GM12872 (cell line): ENCODE data around the gene CLGN.

Experiments used
- TF ChIP-seq, protein P1 (sequence below): IDR thresholded peaks from 3 replicates; pipeline ENCODE4 v1.5.1; 2011; ENCODE audit warnings: low read depth, mild to moderate bottlenecking, low read length, moderate library complexity; ENCODE audit not compliant: insufficient read depth

CLGN gene

GRCh38 chr4:140372751-140373327, 54.6 kb downstream of the CLGN start:
- TF ChIP-seq, protein P1, sequence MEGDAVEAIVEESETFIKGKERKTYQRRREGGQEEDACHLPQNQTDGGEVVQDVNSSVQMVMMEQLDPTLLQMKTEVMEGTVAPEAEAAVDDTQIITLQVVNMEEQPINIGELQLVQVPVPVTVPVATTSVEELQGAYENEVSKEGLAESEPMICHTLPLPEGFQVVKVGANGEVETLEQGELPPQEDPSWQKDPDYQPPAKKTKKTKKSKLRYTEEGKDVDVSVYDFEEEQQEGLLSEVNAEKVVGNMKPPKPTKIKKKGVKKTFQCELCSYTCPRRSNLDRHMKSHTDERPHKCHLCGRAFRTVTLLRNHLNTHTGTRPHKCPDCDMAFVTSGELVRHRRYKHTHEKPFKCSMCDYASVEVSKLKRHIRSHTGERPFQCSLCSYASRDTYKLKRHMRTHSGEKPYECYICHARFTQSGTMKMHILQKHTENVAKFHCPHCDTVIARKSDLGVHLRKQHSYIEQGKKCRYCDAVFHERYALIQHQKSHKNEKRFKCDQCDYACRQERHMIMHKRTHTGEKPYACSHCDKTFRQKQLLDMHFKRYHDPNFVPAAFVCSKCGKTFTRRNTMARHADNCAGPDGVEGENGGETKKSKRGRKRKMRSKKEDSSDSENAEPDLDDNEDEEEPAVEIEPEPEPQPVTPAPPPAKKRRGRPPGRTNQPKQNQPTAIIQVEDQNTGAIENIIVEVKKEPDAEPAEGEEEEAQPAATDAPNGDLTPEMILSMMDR, result peak; percentile 18; the same call in 1 of the 3 replicates

- TF ChIP-seq, protein P1, result no peak
Observed at GRCh38 chr4:140368686-140369085, 58.8 kb downstream of the CLGN start.

DNA sequence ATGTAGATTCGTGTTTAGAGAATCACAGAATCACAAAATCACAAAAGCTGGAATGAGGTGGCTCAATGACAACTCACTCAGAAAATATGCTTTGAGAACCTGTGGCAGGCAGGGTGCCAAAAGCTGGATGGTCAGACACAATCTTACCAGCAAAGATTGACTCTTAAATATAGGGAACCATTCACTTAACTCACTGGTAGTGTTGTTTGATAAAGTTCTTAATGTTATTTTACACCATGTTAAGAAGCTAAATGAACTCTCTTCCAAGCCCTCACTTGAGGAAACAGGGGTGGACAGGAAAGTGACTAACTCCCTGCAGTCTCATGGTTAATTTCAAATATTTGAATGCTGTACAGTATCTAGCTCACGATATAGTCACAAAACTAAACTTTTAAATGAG, 59.7 kb downstream of the CLGN start:
- TF ChIP-seq, protein P1, result no peak

DNA sequence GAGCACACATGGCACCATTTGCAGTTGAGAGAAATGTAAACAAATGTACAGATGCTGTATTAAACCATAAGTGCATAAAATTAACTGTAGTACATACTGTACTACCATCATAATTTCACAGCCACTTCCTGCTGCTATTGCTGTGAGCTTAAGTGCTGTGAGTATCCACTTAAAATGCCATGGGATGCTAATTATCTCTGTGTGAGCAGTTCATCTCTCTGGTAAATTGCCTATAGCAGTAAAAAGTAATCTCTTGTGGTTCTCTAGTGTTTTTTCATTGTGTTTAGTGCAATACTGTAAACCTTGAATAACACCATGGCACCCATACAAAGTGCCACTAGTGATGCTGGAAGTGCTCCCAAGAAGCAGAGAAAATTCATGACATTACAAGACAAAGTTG, 63.9 kb downstream of the CLGN start:
- TF ChIP-seq, protein P1, result no peak

DNA sequence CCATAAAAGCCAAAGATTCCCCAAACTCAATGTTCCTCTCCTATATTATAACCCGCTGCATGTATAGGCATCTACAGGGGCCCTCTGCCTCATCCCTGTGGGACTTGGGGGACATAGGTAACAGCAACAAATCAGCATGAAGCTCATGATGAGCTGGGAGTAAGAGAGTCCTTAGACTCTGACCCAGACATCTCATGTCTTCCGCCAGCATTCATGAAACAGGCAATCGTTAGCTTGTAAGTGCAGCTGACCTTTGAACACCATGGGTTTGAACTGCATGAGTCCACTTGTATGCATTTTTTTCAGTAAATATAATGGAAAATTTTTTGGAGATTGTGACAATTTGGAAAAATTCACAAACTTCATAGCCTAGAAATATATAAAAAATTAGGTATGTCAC, 64.4 kb downstream of the CLGN start:
- TF ChIP-seq, protein P1, result no peak

DNA sequence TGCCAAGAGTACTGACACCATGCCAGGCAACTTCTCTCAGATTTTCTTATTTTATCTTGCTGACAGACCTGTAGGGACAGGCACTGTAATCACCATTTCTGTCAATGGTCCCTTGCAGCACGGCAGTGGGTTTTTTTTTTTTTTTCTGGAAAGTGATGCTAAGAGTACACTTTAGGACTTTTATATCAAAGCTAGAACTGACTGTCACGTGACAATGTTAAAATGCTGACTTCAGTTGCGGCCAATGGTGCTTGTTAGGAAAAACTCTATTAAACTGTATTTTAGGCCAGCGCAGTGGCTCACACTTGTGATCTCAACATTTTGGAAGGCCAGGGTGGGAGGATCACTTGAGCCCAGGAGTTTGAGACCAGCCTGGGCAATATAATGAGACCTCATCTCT, 66.3 kb downstream of the CLGN start:
- TF ChIP-seq, protein P1, result no peak

GRCh38 chr4:140359562-140360427, 67.7 kb downstream of the CLGN start:
- TF ChIP-seq, protein P1, result peak; percentile 77
